H1 (cell line): ENCODE measurements around the gene YLPM1. TPM values are rescaled to one million over a fixed set of nuclear protein-coding genes. Genes with fewer than 3 reads are reported as not detected.

Experiments
- CTBP2 ChIP-seq: IDR thresholded peaks from 2 replicates; pipeline ENCODE4 v1.7.0; 2011; ENCODE audit warnings: borderline replicate concordance, mild to moderate bottlenecking, moderate library complexity, mixed read lengths, low read length; ENCODE audit not compliant: insufficient read depth, insufficient read length
- TEAD4 ChIP-seq: IDR thresholded peaks from 2 replicates; pipeline ENCODE4 v1.6.1; 2012; ENCODE audit warnings: low read depth, low read length, inconsistent platforms, mixed read lengths
- polyA plus RNA-seq, 7 experiments: library from polyadenylated mRNA; depleted of rRNA in 3 of 7; stranded (reverse) in 5 of 7; unstranded in 2 of 7; fragments of >200 nt in 5 of 7; fragments of 200-250 nt in 2 of 7; gene quantifications; 1 replicate in 5 of 7; 2 replicates in 1 of 7; 4 replicates in 1 of 7; pipeline versions ENCODE4 v1.2.1 to v1.2.3, GENCODE V29; 2011 to 2013; ENCODE audit warnings: missing spikeins in 2 of 7, mixed read lengths in 2 of 7
- total RNA-seq: library from RNA; stranded (reverse); fragmentation: NEBNext Ultra II Directional; extraction: Animal tissue kit (Norgen Biotek cat#: 25700); gene quantifications from 2 replicates; pipeline ENCODE4 v1.2.1, GENCODE V29; 2021

The YLPM1 gene
- total and polyA plus RNA-seq, 2 of the 8 experiments (the other 6 are each of a cell fraction or from before 2014, with no cell fraction given): 13.5 to 71.7 TPM

GRCh38 chr14:74834692-74835392 is 71.7 kb downstream of the YLPM1 start (continued):
- TF ChIP-seq TEAD4 (no peak), CTBP2 (no peak)
